Epithelial cell of proximal tubule (primary cell): Measurements from ENCODE around the gene JAKMIP2. TPM values are rescaled to one million over a fixed set of nuclear protein-coding genes. Genes with fewer than 3 reads are reported as not detected.
A peak's percentile ranks its signal among the peaks of the same experiment; 100 is the strongest.

Experiments
- DNase-seq: peaks from one replicate; pipeline ENCODE4 v3.0.0-alpha.2; 2011; ENCODE audit warnings: low read depth
- H3K4me3 ChIP-seq: 2 replicates; pipeline ENCODE4 v1.5.1; 2011; ENCODE audit warnings: low read depth, mild to moderate bottlenecking, low read length
- total RNA-seq: library from RNA; depleted of rRNA; stranded (reverse); fragments of >200 nt; gene quantifications from 2 replicates; pipeline ENCODE4 v1.2.3, GENCODE V29; 2015
- TF ChIP-seq, protein P1 (sequence below): conservative IDR thresholded peaks from 2 replicates; pipeline ENCODE4 v1.5.1; 2012; ENCODE audit warnings: low read depth, mild to moderate bottlenecking, low read length

JAKMIP2 gene
- total RNA-seq, 1 donor from 2014 or later, result 0.17 TPM

DNA sequence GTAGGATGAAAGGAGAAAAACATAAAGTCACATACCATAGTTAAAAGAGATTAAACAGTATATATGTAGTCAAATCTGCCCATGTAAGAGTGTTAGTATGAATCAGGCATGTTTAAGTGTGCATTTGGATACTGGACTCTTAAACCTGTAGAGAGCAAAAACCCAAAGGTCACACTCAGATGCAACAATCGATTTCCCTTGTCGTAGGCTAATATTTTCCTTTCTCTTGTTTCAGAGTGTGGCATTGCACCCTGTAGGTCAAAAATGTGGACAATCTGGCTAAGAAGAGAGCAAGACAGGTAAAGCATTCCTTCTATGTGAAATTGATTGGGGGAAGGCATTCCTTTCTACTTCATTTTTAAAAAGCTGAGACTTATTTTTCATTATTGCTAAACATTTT is 8.9 kb downstream of the JAKMIP2 start:
- DNase-seq, result no peak
- TF ChIP-seq, protein P1, sequence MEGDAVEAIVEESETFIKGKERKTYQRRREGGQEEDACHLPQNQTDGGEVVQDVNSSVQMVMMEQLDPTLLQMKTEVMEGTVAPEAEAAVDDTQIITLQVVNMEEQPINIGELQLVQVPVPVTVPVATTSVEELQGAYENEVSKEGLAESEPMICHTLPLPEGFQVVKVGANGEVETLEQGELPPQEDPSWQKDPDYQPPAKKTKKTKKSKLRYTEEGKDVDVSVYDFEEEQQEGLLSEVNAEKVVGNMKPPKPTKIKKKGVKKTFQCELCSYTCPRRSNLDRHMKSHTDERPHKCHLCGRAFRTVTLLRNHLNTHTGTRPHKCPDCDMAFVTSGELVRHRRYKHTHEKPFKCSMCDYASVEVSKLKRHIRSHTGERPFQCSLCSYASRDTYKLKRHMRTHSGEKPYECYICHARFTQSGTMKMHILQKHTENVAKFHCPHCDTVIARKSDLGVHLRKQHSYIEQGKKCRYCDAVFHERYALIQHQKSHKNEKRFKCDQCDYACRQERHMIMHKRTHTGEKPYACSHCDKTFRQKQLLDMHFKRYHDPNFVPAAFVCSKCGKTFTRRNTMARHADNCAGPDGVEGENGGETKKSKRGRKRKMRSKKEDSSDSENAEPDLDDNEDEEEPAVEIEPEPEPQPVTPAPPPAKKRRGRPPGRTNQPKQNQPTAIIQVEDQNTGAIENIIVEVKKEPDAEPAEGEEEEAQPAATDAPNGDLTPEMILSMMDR, result no peak

DNA sequence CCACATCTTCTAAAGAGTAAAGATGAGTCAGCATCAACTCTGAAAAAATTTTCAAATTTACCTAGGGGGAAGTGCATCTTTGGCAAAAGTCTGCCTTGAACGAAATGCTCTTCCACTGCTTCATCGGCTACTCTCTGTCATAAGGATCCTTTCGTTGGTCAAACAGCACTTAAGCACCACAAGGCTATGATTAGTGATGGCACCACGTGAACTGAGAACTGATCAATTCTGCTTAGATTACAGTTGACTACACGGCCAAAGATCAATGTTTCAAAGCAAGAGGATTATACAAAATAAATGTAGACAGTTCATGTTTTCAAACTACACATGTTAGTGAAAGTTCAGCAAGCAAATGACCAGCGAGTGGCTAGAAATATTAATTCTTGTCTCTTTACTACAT is 9.4 kb downstream of the JAKMIP2 start:
- no peak for DNase-seq
- TF ChIP-seq, protein P1, result no peak
- no peak overlapping the region for H3K4me3 ChIP-seq

More for the DNA sequence above, 8.9 kb downstream of the JAKMIP2 start:
- H3K4me3 ChIP-seq, result no peak overlapping the region

DNA sequence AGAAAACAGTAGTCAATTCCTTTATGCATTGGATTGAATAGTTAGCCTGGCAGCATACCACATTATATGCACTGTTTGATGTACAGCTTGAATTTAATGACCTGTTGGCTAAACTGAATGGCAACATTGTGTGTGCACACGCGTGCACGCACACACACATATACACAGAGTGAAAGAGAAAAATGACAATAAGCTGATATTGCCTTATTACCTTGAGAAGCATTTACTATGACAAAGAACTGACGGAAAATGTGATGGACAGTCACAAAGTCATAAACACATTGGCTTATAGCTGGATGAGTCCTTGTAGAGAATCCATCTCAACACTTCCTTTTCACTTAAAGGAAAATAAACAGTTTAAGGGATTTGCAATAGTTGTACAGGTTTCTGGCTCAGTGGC is 15.5 kb downstream of the JAKMIP2 start:
- no peak for DNase-seq
- TF ChIP-seq, protein P1, result no peak

DNA sequence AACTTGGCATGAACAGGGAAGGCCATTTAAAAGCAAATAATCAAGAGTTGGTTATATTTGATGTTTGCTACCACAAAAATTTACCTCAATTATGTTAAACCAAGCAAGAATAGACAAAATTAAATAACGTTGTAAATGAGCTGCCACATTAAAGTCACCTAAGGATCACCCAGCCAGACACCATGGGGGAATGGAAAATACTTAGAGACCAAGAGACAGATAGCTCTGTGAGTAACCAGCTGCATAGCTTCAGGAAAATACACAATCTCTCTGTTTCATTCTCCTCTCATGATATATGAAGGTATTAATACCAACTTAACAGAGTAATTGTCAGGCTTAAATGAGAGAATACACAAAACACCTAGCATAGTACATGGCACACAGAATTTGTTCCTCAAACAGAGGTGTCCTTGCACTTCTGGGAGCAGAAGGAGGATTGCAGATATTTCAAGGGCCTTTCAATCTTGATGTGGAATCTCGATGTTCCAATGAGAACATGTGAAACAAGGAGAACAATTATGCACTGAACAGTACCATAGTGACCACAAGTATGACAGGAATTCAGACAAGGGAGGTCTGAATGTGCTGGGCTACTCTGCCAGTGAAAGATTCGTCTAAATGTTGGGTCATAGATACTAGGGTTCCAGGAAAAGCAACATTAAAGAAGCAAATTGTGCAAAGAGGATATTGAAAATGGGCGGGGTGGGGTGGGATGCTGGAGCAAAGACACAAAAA is 18.6 kb downstream of the JAKMIP2 start:
- peak; percentile 1 for DNase-seq
- TF ChIP-seq, protein P1, result no peak
- H3K4me3 ChIP-seq, result no peak overlapping the region

More for the DNA sequence above, 15.5 kb downstream of the JAKMIP2 start:
- no peak overlapping the region for H3K4me3 ChIP-seq

DNA sequence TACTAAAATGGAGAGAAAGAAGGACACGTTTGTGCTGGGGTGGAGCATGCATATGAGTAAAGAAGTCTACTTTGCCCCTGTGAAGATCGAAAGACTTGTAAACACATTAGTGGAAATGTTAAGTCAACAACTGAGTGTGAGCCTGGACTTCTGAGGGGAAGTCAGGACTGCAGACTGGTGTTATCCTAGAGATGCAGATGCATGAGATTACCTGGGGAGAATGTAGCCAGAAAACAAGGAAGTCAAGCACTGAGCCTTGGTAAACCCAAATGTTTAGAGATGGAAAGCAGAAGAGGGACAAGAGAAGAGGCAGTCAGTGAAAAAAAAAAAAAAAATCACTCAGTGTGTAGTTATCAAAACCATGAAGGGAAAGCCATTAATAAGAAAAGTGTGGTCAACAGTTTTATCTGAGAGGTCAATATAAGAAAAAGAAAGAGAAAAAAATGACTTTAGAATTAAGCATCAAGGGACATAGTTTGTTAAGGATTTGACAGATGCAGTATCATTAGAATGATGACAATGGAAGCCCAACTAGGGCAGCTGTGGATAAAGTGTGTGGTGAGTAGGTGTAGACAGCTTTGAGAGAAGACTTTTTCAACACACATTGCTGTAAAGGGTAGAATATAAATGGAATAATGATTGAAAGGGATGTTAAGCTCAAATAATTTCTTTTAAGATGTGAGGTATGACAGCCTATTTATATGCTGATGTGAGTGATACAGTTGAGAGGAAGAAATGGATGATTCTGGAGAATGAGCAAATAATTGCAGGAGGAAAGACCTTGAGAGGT is 22.2 kb downstream of the JAKMIP2 start:
- no peak overlapping the region for H3K4me3 ChIP-seq
- TF ChIP-seq, protein P1, result no peak
- DNase-seq, result no peak

DNA sequence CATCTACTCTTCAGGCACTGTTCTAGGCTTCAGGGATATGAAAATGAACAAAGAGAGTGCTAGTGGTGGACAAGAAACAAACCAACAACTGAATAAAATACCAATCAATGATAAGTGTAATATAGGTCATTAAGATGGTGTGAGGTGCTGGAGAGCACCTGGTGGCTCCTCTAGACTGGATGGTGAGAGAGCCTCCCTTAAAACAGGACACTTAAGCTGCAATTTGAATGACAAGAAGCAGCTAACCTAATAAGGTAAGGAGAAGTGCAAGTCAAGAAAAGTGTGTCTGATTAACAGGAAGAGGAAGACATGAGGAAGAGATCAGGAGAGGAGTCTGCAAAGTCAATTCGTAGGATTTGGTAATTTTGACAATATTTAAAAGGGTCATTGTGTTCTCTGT is 23.1 kb downstream of the JAKMIP2 start:
- H3K4me3 ChIP-seq, result no peak overlapping the region
- DNase-seq, result no peak

More for the DNA sequence above, 23.1 kb downstream of the JAKMIP2 start:
- TF ChIP-seq, protein P1, result no peak
